Upper lobe of left lung (tissue), 6 donors: ENCODE results near the gene GGN. TPM values are rescaled to one million over a fixed set of nuclear protein-coding genes. Genes with fewer than 3 reads are reported as not detected.
A peak's percentile ranks its signal among the peaks of the same experiment; 100 is the strongest.

Experiments
- ATAC-seq, 2 donors: fragments of 200-7000 bp; cut with Tn5 transposase; one replicate each; pipeline ENCODE4 v1.9.1; 2022; ENCODE audit warnings: mild to moderate bottlenecking in 2 of 2, moderate library complexity in 2 of 2; ENCODE audit not compliant: low FRiP score in 2 of 2
- DNase-seq, 2 donors: peaks; one replicate each; pipeline ENCODE4 v3.0.0-alpha.2; 2019 to 2020
- H3K27ac ChIP-seq, 4 donors: fragments of 200-600 bp; sonication (generic); one replicate each; pipeline ENCODE4 v1.5.1; 2016 to 2019
- H3K27me3 ChIP-seq, 4 donors: fragments of 200-600 bp; sonication (generic); one replicate each; pipeline ENCODE4 v1.5.1; 2017 to 2019
- H3K36me3 ChIP-seq, 4 donors: fragments of 200-600 bp; sonication (generic); one replicate each; pipeline ENCODE4 v1.5.1; 2016 to 2019
- H3K4me1 ChIP-seq, 4 donors: fragments of 200-600 bp; sonication (generic); one replicate each; pipeline ENCODE4 v1.5.1; 2018 to 2019
- H3K4me3 ChIP-seq, 4 donors: fragments of 200-600 bp; sonication (generic); one replicate each; pipeline ENCODE4 v1.5.1; 2017 to 2019; ENCODE audit warnings: mild to moderate bottlenecking in 2 of 4, moderate library complexity in 1 of 4
- H3K9me3 ChIP-seq, 4 donors: fragments of 200-600 bp; sonication (generic); one replicate each; pipeline ENCODE4 v1.5.1; 2018 to 2019
- CTCF ChIP-seq, 6 experiments: fragments of 450-650 bp in 4 of 6; fragments of 200-600 bp in 2 of 6; sonication (generic) in 2 of 6; IDR thresholded peaks; one replicate each; pipeline ENCODE4 v1.5.1; 2016 to 2019; ENCODE audit warnings: antibody characterized with exemption in 6 of 6
- EP300 ChIP-seq, 4 donors: sonication (generic); formaldehyde crosslinking; IDR thresholded peaks; one replicate each; pipeline ENCODE4 v1.5.1; 2017; ENCODE audit warnings: antibody characterized with exemption in 4 of 4, control low read depth in 2 of 4
- POLR2A ChIP-seq, 4 donors: fragments of 450-650 bp; IDR thresholded peaks; one replicate each; pipeline ENCODE4 v1.5.1; 2016 to 2017; ENCODE audit warnings: antibody characterized with exemption in 4 of 4, mild to moderate bottlenecking in 2 of 4
- POLR2AphosphoS5 ChIP-seq, 2 donors: sonication (generic); formaldehyde crosslinking; IDR thresholded peaks; one replicate each; pipeline ENCODE4 v1.5.1; 2017; ENCODE audit warnings: antibody characterized with exemption in 2 of 2
- WGBS, 2 donors: methylation state at CpG; one replicate each; pipeline ENCODE4 v1.1.5; 2017 to 2018; 5-methylcytosine and 5-hydroxymethylcytosine counted together
- total RNA-seq, 6 donors: library from RNA; depleted of rRNA in 4 of 6; stranded (reverse); fragments of >200 nt in 4 of 6; gene quantifications; one replicate each; pipeline versions ENCODE4 v1.1.0 to v1.2.1, GENCODE V29; 2016 to 2021
- donor health status: DM: no; HTN: no; CAD: no; lungs with moderate emphysema.
- donor health status: DM: no; HTN: yes; CAD: no; lungs with severe emphysema.

GGN gene
- total RNA-seq, 6 donors from 2014 or later = 0.44 to 8.4 (median 0.95) TPM

GRCh38 chr19:38425222-38425809 lies 37.5 kb upstream of the GGN start:
- Histone ChIP-seq H3K27ac (peak overlapping the region in 3 of 4 donors; percentile 21 to 85 (median 77)), H3K4me1 (peaks cover 0 to 8% (median 0%) of the 10 kb centered on the region in 4 donors), H3K4me3 (peak overlapping the region in 3 of 4 donors; percentile 28 to 54 (median 33)), H3K27me3 (no peaks in the 10 kb centered on the region), H3K36me3 (no peaks in the 10 kb centered on the region), H3K9me3 (no peaks in the 10 kb centered on the region)
- WGBS, 2 donors = 70 to 75% methylated on average over 6 to 7 of the region's 7 CpGs
- ATAC-seq = peak; percentile 35 to 45
- no peak for TF ChIP-seq POLR2A (IDR thresholded peaks at IDR 0.05)
- TF ChIP-seq POLR2AphosphoS5 (IDR thresholded peaks at IDR 0.05) = no peak
- DNase-seq = no peak

GRCh38 chr19:38424272-38424671 lies 36.4 kb upstream of the GGN start:
- H3K27me3 ChIP-seq = no peaks in the 10 kb centered on the region
- H3K4me3 ChIP-seq = no peak overlapping the region
- DNase-seq = no peak
- 79 to 90% methylated on average over 4 to 5 of the region's 5 CpGs for WGBS, 2 donors
- ATAC-seq = no peak
- H3K36me3 ChIP-seq = no peaks in the 10 kb centered on the region
- peaks cover 0 to 8% (median 0%) of the 10 kb centered on the region in 4 donors for H3K4me1 ChIP-seq
- no peaks in the 10 kb centered on the region for H3K9me3 ChIP-seq
- TF ChIP-seq CTCF (IDR thresholded peaks at IDR 0.05) = no peak
- no peak for TF ChIP-seq EP300 (IDR thresholded peaks at IDR 0.05)
- TF ChIP-seq POLR2AphosphoS5 (IDR thresholded peaks at IDR 0.05) = no peak
- TF ChIP-seq POLR2A (IDR thresholded peaks at IDR 0.05) = no peak
- no peak overlapping the region for H3K27ac ChIP-seq

GRCh38 chr19:38422438-38422837 lies 34.6 kb upstream of the GGN start:
- H3K36me3 ChIP-seq = no peaks in the 10 kb centered on the region
- no peak overlapping the region for H3K4me3 ChIP-seq
- TF ChIP-seq POLR2A (IDR thresholded peaks at IDR 0.05) (no peak), CTCF (IDR thresholded peaks at IDR 0.05) (no peak), POLR2AphosphoS5 (IDR thresholded peaks at IDR 0.05) (no peak), EP300 (IDR thresholded peaks at IDR 0.05) (no peak)
- peaks cover 10 to 19% (median 12%) of the 10 kb centered on the region in 4 donors for H3K4me1 ChIP-seq
- no peaks in the 10 kb centered on the region for H3K9me3 ChIP-seq
- H3K27me3 ChIP-seq = peaks cover 0 to 3% (median 0%) of the 10 kb centered on the region in 4 donors
- no peak overlapping the region for H3K27ac ChIP-seq
- 91 to 94% methylated on average over 1 to 7 of the region's 7 CpGs for WGBS, 2 donors
- ATAC-seq = no peak
- DNase-seq = no peak

- no peak for ATAC-seq
- 74 to 81% methylated on average over 11 to 14 of the region's 14 CpGs for WGBS, 2 donors
Observed at GRCh38 chr19:38421856-38422255, 34.0 kb upstream of the GGN start.

GRCh38 chr19:38420935-38421334 lies 33.1 kb upstream of the GGN start:
- H3K27me3 ChIP-seq = peaks cover 0 to 3% (median 0%) of the 10 kb centered on the region in 4 donors
- WGBS, 2 donors = 90 to 93% methylated on average over 4 to 9 of the region's 9 CpGs
- TF ChIP-seq CTCF (IDR thresholded peaks at IDR 0.05) (no peak), POLR2AphosphoS5 (IDR thresholded peaks at IDR 0.05) (no peak), POLR2A (IDR thresholded peaks at IDR 0.05) (no peak), EP300 (IDR thresholded peaks at IDR 0.05) (no peak)

More at GRCh38 chr19:38421856-38422255, 34.0 kb upstream of the GGN start:
- TF ChIP-seq EP300 (IDR thresholded peaks at IDR 0.05) (no peak), CTCF (IDR thresholded peaks at IDR 0.05) (no peak), POLR2AphosphoS5 (IDR thresholded peaks at IDR 0.05) (no peak), POLR2A (IDR thresholded peaks at IDR 0.05) (no peak)
- Histone ChIP-seq H3K4me3 (no peak overlapping the region), H3K27me3 (peaks cover 0 to 3% (median 0%) of the 10 kb centered on the region in 4 donors), H3K36me3 (no peaks in the 10 kb centered on the region), H3K4me1 (peaks cover 13 to 21% (median 15%) of the 10 kb centered on the region in 4 donors), H3K27ac (no peak overlapping the region), H3K9me3 (no peaks in the 10 kb centered on the region)
- no peak for DNase-seq

More at GRCh38 chr19:38420935-38421334, 33.1 kb upstream of the GGN start:
- DNase-seq (no peak), ATAC-seq (no peak)
- H3K4me1 ChIP-seq = peaks cover 13 to 18% (median 15%) of the 10 kb centered on the region in 4 donors
- H3K27ac ChIP-seq = no peak overlapping the region
- no peaks in the 10 kb centered on the region for H3K9me3 ChIP-seq
- H3K36me3 ChIP-seq = no peaks in the 10 kb centered on the region
- H3K4me3 ChIP-seq = no peak overlapping the region
